ENCODE measurements around the gene LAMB2. TPM values are rescaled to one million over a fixed set of nuclear protein-coding genes. Genes with fewer than 3 reads are reported as not detected.

Gene LAMB2
- 100 to 1,000 TPM; 204 to 337 TPM for total RNA-seq

DNA sequence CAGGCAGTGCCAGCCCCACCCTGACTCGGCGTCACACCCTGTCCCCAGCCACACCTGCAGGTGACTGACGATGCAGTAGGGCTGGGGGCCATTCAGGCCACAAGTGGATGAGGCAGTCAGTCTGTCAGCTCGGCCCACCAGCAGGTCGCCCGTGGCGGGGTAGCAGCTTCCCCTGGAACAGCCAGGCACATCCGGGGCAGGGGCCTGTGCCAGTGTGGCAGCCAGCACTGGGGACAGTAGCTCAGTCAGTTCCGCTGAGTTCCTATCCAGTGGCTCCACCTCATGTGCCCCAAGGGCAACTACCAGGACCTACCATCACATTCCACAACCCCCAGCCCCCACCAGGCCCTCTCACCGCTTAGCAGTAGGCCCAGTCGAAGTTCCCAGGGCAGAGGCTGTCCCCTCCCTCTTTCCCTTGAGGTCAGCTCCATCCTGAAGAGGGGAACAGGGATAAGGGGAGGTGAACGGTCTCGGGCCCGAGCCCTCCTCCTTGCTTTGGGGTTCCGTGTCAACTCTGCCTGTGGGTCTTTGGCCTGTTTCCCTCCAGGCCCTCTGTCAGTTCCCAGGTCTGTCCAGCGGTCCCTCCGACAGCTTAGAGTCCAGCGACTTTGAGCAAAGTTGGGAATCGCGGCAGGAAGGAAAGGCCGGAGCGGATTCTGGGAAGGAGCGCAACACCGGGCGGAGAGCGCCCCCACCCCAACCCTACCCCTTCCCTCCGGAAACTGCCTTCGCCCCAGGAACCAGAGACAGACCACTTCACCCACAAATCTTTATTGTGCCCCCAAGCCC, at the start of gene LAMB2:
TSS of gene LAMB2 (minus strand) at position 614 of the 789 bp plus-strand sequence. CDS start at position 431, 183 bp downstream.
- TF ChIP-seq POLR2A (IDR thresholded peaks at IDR 0.05) = peak in 2 of 3 donors; percentile 62 to 66
- TF ChIP-seq, protein P1, sequence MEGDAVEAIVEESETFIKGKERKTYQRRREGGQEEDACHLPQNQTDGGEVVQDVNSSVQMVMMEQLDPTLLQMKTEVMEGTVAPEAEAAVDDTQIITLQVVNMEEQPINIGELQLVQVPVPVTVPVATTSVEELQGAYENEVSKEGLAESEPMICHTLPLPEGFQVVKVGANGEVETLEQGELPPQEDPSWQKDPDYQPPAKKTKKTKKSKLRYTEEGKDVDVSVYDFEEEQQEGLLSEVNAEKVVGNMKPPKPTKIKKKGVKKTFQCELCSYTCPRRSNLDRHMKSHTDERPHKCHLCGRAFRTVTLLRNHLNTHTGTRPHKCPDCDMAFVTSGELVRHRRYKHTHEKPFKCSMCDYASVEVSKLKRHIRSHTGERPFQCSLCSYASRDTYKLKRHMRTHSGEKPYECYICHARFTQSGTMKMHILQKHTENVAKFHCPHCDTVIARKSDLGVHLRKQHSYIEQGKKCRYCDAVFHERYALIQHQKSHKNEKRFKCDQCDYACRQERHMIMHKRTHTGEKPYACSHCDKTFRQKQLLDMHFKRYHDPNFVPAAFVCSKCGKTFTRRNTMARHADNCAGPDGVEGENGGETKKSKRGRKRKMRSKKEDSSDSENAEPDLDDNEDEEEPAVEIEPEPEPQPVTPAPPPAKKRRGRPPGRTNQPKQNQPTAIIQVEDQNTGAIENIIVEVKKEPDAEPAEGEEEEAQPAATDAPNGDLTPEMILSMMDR (IDR thresholded peaks at IDR 0.05) = peak in 3 of 7 experiments; percentile 0 to 18 (median 15)
- WGBS, 2 donors = 0 to 7% methylated on average over 8 to 25 of the region's 28 CpGs
- H3K4me3 ChIP-seq = peak within 1 kb of the TSS; percentile 35 to 64
- DNase-seq = peak; percentile 71 to 84 (median 76)
- peaks cover 0 to 4% of the 10 kb centered on the region in 2 donors for H3K36me3 ChIP-seq (replicated peaks in 1 of 2; ENCODE audit: insufficient read depth in 1 of 2, low read depth in 2 of 2)
- H3K9me3 ChIP-seq = no peaks in the 10 kb centered on the region
- no peaks in the 10 kb centered on the region for H3K27me3 ChIP-seq
- peak; percentile 81 for ATAC-seq
- intact Hi-C loops (cut with DNase I) = no loop called here
- H3K27ac ChIP-seq = peak within 1 kb of the TSS; percentile 55 to 86 (median 82)
- peaks cover 24% of the 10 kb centered on the region for H3K4me1 ChIP-seq

DNA sequence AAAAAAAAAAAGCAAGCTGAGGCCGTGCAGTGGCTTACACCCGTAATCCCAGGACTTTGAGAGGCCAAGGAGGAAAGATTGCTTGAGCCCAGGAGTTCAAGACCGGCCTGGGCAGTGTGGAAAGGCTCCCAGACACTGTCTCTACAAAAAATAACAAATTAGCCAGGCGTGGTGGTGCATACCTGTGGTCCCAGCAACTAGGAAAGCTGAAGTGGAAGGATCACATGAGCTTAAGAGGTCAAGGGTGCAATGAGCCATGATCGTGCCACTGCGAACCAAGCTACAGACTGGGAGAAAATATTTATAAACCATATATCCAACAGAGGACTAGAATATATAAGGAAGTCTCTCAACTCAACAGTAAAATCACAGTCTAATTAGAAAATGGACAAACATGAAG, 48.5 kb upstream of the LAMB2 start:
- Histone ChIP-seq H3K4me3 (no peak overlapping the region), H3K4me1 (no peaks in the 10 kb centered on the region), H3K27me3 (no peaks in the 10 kb centered on the region), H3K36me3 (replicated peaks in 1 of 2; ENCODE audit: insufficient read depth in 1 of 2, low read depth in 2 of 2) (no peaks in the 10 kb centered on the region), H3K27ac (no peak overlapping the region), H3K9me3 (no peaks in the 10 kb centered on the region)
- DNase-seq = no peak
- intact Hi-C loops (cut with DNase I) = no loop called here
- WGBS, 2 donors = 59 to 72% methylated on average over 6 of the region's 6 CpGs
- no peak for ATAC-seq
- TF ChIP-seq, protein P1 (IDR thresholded peaks at IDR 0.05) = no peak
- TF ChIP-seq POLR2A (IDR thresholded peaks at IDR 0.05) = no peak

DNA sequence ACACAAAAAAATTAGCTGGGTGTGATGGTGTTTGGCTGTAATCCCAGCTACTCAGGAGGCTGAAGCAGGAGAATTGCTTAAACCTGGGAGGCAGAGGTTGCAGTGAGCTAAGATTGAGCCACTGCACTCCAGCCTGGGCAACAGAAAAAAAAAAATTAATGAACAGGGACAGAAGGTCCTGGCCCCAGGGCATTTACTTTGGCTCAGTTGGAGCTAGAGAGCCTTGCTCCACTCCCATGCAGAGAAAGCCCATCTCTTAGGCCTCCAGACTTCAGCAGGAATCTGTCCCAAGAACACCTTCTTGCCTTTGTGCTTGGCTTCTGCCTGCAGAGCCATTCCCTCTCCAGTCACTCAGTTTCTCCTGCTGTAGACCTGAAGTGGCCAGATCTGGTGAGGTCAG, 47.3 kb upstream of the LAMB2 start:
- DNase-seq = no peak
- Histone ChIP-seq H3K36me3 (replicated peaks in 1 of 2; ENCODE audit: insufficient read depth in 1 of 2, low read depth in 2 of 2) (no peaks in the 10 kb centered on the region), H3K4me3 (no peak overlapping the region), H3K9me3 (no peaks in the 10 kb centered on the region), H3K27me3 (no peaks in the 10 kb centered on the region), H3K27ac (no peak overlapping the region), H3K4me1 (no peaks in the 10 kb centered on the region)
- TF ChIP-seq POLR2A (IDR thresholded peaks at IDR 0.05) = no peak
- intact Hi-C loops (cut with DNase I) = no loop called here
- ATAC-seq = no peak

DNA sequence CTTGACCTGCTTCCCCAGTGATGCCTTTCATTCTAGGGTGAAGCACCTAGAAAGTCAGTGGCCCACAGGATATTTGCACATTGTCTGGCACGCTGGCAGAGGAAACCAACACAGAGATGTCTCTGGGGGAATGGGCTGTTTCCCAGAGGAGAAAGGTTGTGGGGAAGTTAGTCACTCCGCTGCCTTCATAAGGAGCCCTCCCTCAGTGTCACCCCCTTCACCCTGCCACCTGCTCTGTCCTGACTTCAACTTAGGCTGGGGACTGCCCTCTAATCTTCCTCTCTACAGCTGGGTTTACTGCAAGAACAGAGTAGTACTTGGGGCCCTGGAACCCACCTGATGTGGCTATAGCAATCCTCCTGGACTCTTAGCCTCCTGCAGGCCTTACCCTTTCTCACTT, 44.2 kb upstream of the LAMB2 start:
- Histone ChIP-seq H3K9me3 (no peaks in the 10 kb centered on the region), H3K27me3 (no peaks in the 10 kb centered on the region), H3K36me3 (replicated peaks in 1 of 2; ENCODE audit: insufficient read depth in 1 of 2, low read depth in 2 of 2) (no peaks in the 10 kb centered on the region), H3K27ac (no peak overlapping the region), H3K4me1 (peaks cover 19% of the 10 kb centered on the region), H3K4me3 (no peak overlapping the region)
- TF ChIP-seq, protein P1 (IDR thresholded peaks at IDR 0.05) = no peak
- no peak for TF ChIP-seq POLR2A (IDR thresholded peaks at IDR 0.05)
- intact Hi-C loops (cut with DNase I) = loop anchor here (10.0 kb wide), 1 partner anchor 98 kb away; the partner anchor contains the start of gene C3orf62
- 64 to 92% methylated on average over 2 of the region's 2 CpGs for WGBS, 2 donors
- DNase-seq (no peak), ATAC-seq (no peak)

DNA sequence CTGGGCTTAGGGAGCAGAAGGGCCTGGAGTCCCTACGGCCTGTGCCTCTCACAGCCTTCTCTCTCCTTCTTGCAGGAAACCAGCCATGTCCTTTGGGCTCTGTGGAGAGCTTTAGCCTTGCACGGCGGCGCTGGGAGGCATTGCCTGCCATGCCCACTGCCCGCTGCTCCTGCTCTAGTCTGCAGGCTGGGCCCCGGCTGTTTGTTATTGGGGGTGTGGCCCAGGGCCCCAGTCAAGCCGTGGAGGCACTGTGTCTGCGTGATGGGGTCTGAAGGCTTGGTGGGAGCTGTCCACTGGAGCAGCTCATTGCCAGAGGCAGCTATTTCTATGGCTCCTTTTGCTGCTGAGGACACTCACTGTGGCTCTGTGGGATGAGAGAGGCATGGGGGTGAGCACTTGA, 42.7 kb upstream of the LAMB2 start:
- Histone ChIP-seq H3K4me1 (peaks cover 32% of the 10 kb centered on the region), H3K4me3 (no peak overlapping the region), H3K36me3 (replicated peaks in 1 of 2; ENCODE audit: insufficient read depth in 1 of 2, low read depth in 2 of 2) (no peaks in the 10 kb centered on the region), H3K9me3 (no peaks in the 10 kb centered on the region), H3K27me3 (no peaks in the 10 kb centered on the region), H3K27ac (no peak overlapping the region)
- WGBS, 2 donors = 80 to 92% methylated on average over 1 to 8 of the region's 8 CpGs
- intact Hi-C loops (cut with DNase I) = loop anchor here (10.0 kb wide), 1 partner anchor 99 kb away; the partner anchor contains the start of gene C3orf62
- DNase-seq (no peak), ATAC-seq (no peak)
- TF ChIP-seq, protein P1 (IDR thresholded peaks at IDR 0.05) = no peak
- no peak for TF ChIP-seq POLR2A (IDR thresholded peaks at IDR 0.05)
